Mesendoderm (in vitro differentiated cells): Measurements from ENCODE around the gene BCL2.
"Not testable (repeated sequence)": the region's sequence is repeated elsewhere in the genome, so short reads cannot be mapped to it uniquely, and the experiment has no call there.

Source experiments
- DNase-seq: peaks from one replicate; pipeline ENCODE4 v3.0.0; 2013
- H2AK5ac ChIP-seq: 2 replicates; pipeline ENCODE4 v1.6.1; 2013; ENCODE audit warnings: low read length, inconsistent platforms
- H2BK120ac ChIP-seq: 2 replicates; pipeline ENCODE4 v1.6.1; 2013; ENCODE audit warnings: low read depth, mild to moderate bottlenecking, low read length, moderate library complexity, mixed read lengths
- H2BK15ac ChIP-seq: replicated peaks from 2 replicates; pipeline ENCODE4 v1.6.1; 2013; ENCODE audit warnings: low read depth, mild to moderate bottlenecking, moderate library complexity
- H2BK5ac ChIP-seq: 2 replicates; pipeline ENCODE4 v1.6.1; 2013; ENCODE audit warnings: low read length, inconsistent platforms
- H3K18ac ChIP-seq: 2 replicates; pipeline ENCODE4 v1.6.1; 2013; ENCODE audit warnings: mild to moderate bottlenecking, low read length, mixed read lengths
- H3K23ac ChIP-seq: one replicate; pipeline ENCODE4 v1.6.1; 2013; ENCODE audit warnings: low read length
- H3K27ac ChIP-seq: 2 replicates; pipeline ENCODE4 v1.5.1; 2013; ENCODE audit warnings: low read depth, mild to moderate bottlenecking, inconsistent platforms, low read length, moderate library complexity
- H3K27me3 ChIP-seq: 2 replicates; pipeline ENCODE4 v1.6.1; 2013; ENCODE audit warnings: low read length, control low read depth, mild to moderate bottlenecking, inconsistent platforms; ENCODE audit not compliant: insufficient read depth, poor library complexity
- H3K36me3 ChIP-seq: 2 replicates; pipeline ENCODE4 v1.6.1; 2013; ENCODE audit warnings: low read length, inconsistent platforms; ENCODE audit not compliant: control insufficient read depth, insufficient read depth
- H3K4ac ChIP-seq: one replicate; pipeline ENCODE4 v1.6.1; 2013; ENCODE audit warnings: low read depth, mild to moderate bottlenecking, low read length, moderate library complexity
- H3K4me1 ChIP-seq: 2 replicates; pipeline ENCODE4 v1.6.1; 2013; ENCODE audit warnings: low read depth, low read length, inconsistent platforms; ENCODE audit not compliant: control insufficient read depth
- H3K4me2 ChIP-seq: 2 replicates; pipeline ENCODE4 v1.6.1; 2013; ENCODE audit warnings: low read length
- H3K4me3 ChIP-seq: 2 replicates; pipeline ENCODE4 v1.5.1; 2013; ENCODE audit warnings: mild to moderate bottlenecking, low read length
- H3K56ac ChIP-seq: one replicate; pipeline ENCODE4 v1.6.1; 2013; ENCODE audit warnings: low read length
- H3K79me1 ChIP-seq: 2 replicates; pipeline ENCODE4 v1.6.1; 2013; ENCODE audit warnings: low read length, inconsistent platforms
- H3K79me2 ChIP-seq: 2 replicates; pipeline ENCODE4 v1.6.1; 2013; ENCODE audit warnings: mild to moderate bottlenecking, low read length; ENCODE audit not compliant: control insufficient read depth, insufficient read depth
- H3K9ac ChIP-seq: 2 replicates; pipeline ENCODE4 v1.6.1; 2013; ENCODE audit warnings: low read length, inconsistent platforms
- H4K5ac ChIP-seq: one replicate; pipeline ENCODE4 v1.6.1; 2013; ENCODE audit warnings: low read length
- H4K8ac ChIP-seq: one replicate; pipeline ENCODE4 v1.6.1; 2013; ENCODE audit warnings: low read depth, mild to moderate bottlenecking, control low read depth, low read length, moderate library complexity
- WGBS: extraction: QIAGEN DNeasy Blood & Tissue Kit; methylation state at CpG from one replicate; pipeline ENCODE4 v1.1.7; 2013; ENCODE audit warnings: low lambda C conversion rate, missing lambda C conversion rate; ENCODE audit not compliant: insufficient coverage; ENCODE audit errors: extremely low coverage; 5-methylcytosine and 5-hydroxymethylcytosine counted together

BCL2 gene

DNA sequence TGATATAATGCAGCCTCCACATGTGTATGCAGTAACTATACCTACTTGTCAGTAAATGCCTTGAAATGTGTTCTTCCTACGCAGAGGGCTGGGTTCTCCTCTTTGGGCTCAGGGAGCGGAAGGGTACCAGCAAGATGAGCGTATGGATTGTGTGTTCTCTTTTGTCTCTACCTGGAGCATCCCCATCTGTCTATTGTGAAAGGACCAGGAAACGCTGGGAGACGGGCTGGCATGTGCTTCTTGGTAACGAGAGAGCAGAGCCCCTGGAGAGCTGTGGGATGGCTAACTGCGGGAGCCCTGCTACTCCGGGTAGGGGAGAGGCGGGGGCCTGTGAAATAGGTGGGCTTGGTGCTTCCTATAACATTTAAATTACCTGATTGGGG lies 80.9 kb downstream of the BCL2 start:
- Histone ChIP-seq H2AK5ac (no peak overlapping the region), H3K79me2 (no peaks in the 10 kb centered on the region), H2BK120ac (no peak overlapping the region), H3K23ac (no peak overlapping the region), H3K36me3 (no peaks in the 10 kb centered on the region), H3K18ac (no peak overlapping the region), H4K8ac (no peak overlapping the region), H3K56ac (no peak overlapping the region), H3K27ac (no peak overlapping the region), H2BK15ac (no peak overlapping the region), H3K4me2 (no peak overlapping the region), H3K79me1 (no peaks in the 10 kb centered on the region), H3K9ac (no peak overlapping the region), H3K4ac (no peak overlapping the region), H3K4me3 (no peak overlapping the region), H3K4me1 (peaks cover 3% of the 10 kb centered on the region), H2BK5ac (no peak overlapping the region), H4K5ac (no peak overlapping the region), H3K27me3 (no peaks in the 10 kb centered on the region)
- peak; percentile 27 for DNase-seq
- WGBS: no CpG with 5 or more reads among the region's 9 CpGs

GRCh38 chr18:63237881-63238692 lies 81.5 kb downstream of the BCL2 start:
- DNase-seq: peak; percentile 88
- H3K27me3 ChIP-seq: no peaks in the 10 kb centered on the region
- no peak overlapping the region for H3K4me2 ChIP-seq
- H3K9ac ChIP-seq: no peak overlapping the region
- no peak overlapping the region for H2BK120ac ChIP-seq
- H3K18ac ChIP-seq: no peak overlapping the region
- H3K27ac ChIP-seq: no peak overlapping the region
- H2AK5ac ChIP-seq: no peak overlapping the region
- H4K8ac ChIP-seq: no peak overlapping the region
- no peak overlapping the region for H2BK5ac ChIP-seq
- H3K36me3 ChIP-seq: no peaks in the 10 kb centered on the region
- no peak overlapping the region for H3K4me3 ChIP-seq
- no peak overlapping the region for H4K5ac ChIP-seq
- peaks cover 3% of the 10 kb centered on the region for H3K4me1 ChIP-seq
- WGBS: no CpG with 5 or more reads among the region's 14 CpGs
- H3K4ac ChIP-seq: no peak overlapping the region
- no peaks in the 10 kb centered on the region for H3K79me1 ChIP-seq
- no peaks in the 10 kb centered on the region for H3K79me2 ChIP-seq
- H2BK15ac ChIP-seq: no peak overlapping the region
- no peak overlapping the region for H3K56ac ChIP-seq
- no peak overlapping the region for H3K23ac ChIP-seq

GRCh38 chr18:63236921-63237846 lies 82.4 kb downstream of the BCL2 start:
- H3K27me3 ChIP-seq: no peaks in the 10 kb centered on the region
- no peaks in the 10 kb centered on the region for H3K79me2 ChIP-seq
- H3K4me1 ChIP-seq: peaks cover 3% of the 10 kb centered on the region
- H2BK5ac ChIP-seq: no peak overlapping the region
- H2AK5ac ChIP-seq: no peak overlapping the region
- H3K36me3 ChIP-seq: no peaks in the 10 kb centered on the region
- no peak overlapping the region for H3K4me3 ChIP-seq
- H2BK15ac ChIP-seq: no peak overlapping the region
- H3K18ac ChIP-seq: peak overlapping the region; percentile 8
- H3K79me1 ChIP-seq: no peaks in the 10 kb centered on the region
- H3K9ac ChIP-seq: no peak overlapping the region
- WGBS: no CpG with 5 or more reads among the region's 21 CpGs
- H3K23ac ChIP-seq: no peak overlapping the region
- no peak overlapping the region for H4K8ac ChIP-seq
- H2BK120ac ChIP-seq: no peak overlapping the region
- no peak overlapping the region for H3K56ac ChIP-seq
- H3K4me2 ChIP-seq: no peak overlapping the region
- no peak overlapping the region for H3K27ac ChIP-seq
- H3K4ac ChIP-seq: no peak overlapping the region
- peak; percentile 16 for DNase-seq
- no peak overlapping the region for H4K5ac ChIP-seq

GRCh38 chr18:63236406-63236805 lies 83.2 kb downstream of the BCL2 start:
- Histone ChIP-seq H3K4me2 (no peak overlapping the region), H3K23ac (no peak overlapping the region), H2BK5ac (no peak overlapping the region), H3K4me3 (no peak overlapping the region), H3K18ac (no peak overlapping the region), H3K79me2 (no peaks in the 10 kb centered on the region), H4K8ac (no peak overlapping the region), H3K56ac (no peak overlapping the region), H3K36me3 (no peaks in the 10 kb centered on the region), H3K27me3 (no peaks in the 10 kb centered on the region), H3K9ac (no peak overlapping the region), H2BK120ac (no peak overlapping the region), H3K79me1 (no peaks in the 10 kb centered on the region), H3K27ac (no peak overlapping the region), H3K4me1 (peaks cover 3% of the 10 kb centered on the region), H3K4ac (no peak overlapping the region), H2AK5ac (no peak overlapping the region), H2BK15ac (no peak overlapping the region), H4K5ac (no peak overlapping the region)
- DNase-seq: no peak
- no CpG with 5 or more reads among the region's 14 CpGs for WGBS

DNA sequence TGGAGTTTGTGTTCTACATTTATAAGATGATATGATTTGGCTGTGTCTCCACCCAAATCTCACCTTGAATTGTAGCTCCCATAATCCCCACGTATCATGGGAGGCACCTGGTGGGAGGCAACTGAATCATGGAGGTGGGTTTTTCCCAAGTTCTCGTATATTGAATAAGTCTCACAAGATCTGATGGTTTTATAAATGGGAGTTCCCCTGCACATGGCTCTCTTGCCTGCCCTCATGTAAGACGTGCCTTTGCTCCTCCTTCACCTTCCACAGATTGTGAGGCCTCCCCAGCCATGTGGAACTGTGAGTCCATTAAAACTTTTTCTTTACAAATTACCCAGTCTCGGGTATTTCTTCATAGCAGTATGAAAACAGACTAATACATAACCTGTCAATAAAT lies 83.6 kb downstream of the BCL2 start:
- H2AK5ac ChIP-seq, H4K8ac ChIP-seq, H3K18ac ChIP-seq, H3K36me3 ChIP-seq, H3K56ac ChIP-seq, H3K27me3 ChIP-seq, H3K4ac ChIP-seq, H3K9ac ChIP-seq, H3K27ac ChIP-seq, H3K79me1 ChIP-seq, H3K4me2 ChIP-seq, H2BK15ac ChIP-seq, H2BK5ac ChIP-seq, H4K5ac ChIP-seq, DNase-seq, H3K4me3 ChIP-seq, H2BK120ac ChIP-seq, H3K4me1 ChIP-seq, H3K79me2 ChIP-seq, H3K23ac ChIP-seq: not testable (repeated sequence)
- no CpG with 5 or more reads among the region's 4 CpGs for WGBS
